B cell (primary cell): Measurements from ENCODE around the gene TESK2. TPM values are rescaled to one million over a fixed set of nuclear protein-coding genes. Genes with fewer than 3 reads are reported as not detected.

Source experiments
- ATAC-seq: fragments of 200-7000 bp; cut with Tn5 transposase; one replicate; pipeline ENCODE4 v1.10.0; 2021; ENCODE audit warnings: low read depth, mild to moderate bottlenecking, moderate number of reproducible peaks, moderate library complexity
- CTCF ChIA-PET: fragments of 350-600 bp; sonication (Branson Sonifier 250); formaldehyde crosslinking; loops from one replicate; lab custom pipeline; 2021; ENCODE audit warnings: antibody characterized with exemption, inconsistent platforms; lab: Charles Lee
- POLR2A ChIA-PET: fragments of 350-600 bp; sonication (Branson Sonifier 250); formaldehyde crosslinking; loops from one replicate; lab custom pipeline; 2021; ENCODE audit warnings: antibody characterized with exemption; lab: Charles Lee
- DNase-seq: peaks from one replicate; pipeline ENCODE4 v3.0.0; 2013
- H2AFZ ChIP-seq: 2 replicates; pipeline ENCODE4 v1.6.1; 2012; ENCODE audit warnings: mild to moderate bottlenecking, low read depth, low read length; ENCODE audit not compliant: insufficient read depth, poor library complexity, severe bottlenecking
- H3K27ac ChIP-seq, 2 donors: 1 replicate in 1 of 2; 2 replicates in 1 of 2; pipeline ENCODE4 v1.5.1; 2012 to 2013; ENCODE audit warnings: low read length in 2 of 2, mild to moderate bottlenecking in 2 of 2, moderate library complexity in 1 of 2
- H3K27me3 ChIP-seq, 4 experiments: fragments of 200-600 bp in 1 of 4; sonication (generic) in 1 of 4; replicated peaks in 1 of 4; 1 replicate in 2 of 4; 2 replicates in 2 of 4; pipeline versions ENCODE4 v1.6.1 to v1.7.0; 2013 to 2016; ENCODE audit warnings: low read length in 3 of 4, mild to moderate bottlenecking in 2 of 4, mixed read lengths in 1 of 4, moderate library complexity in 1 of 4; ENCODE audit not compliant: insufficient read depth in 4 of 4, control insufficient read depth in 3 of 4; ENCODE audit errors: control extremely low read depth in 1 of 4
- H3K36me3 ChIP-seq, 2 experiments: replicated peaks in 1 of 2; 1 replicate in 1 of 2; 2 replicates in 1 of 2; pipeline versions ENCODE4 v1.6.1 to v1.7.1; 2013; ENCODE audit warnings: low read length in 1 of 2; ENCODE audit not compliant: insufficient read depth in 2 of 2, control insufficient read depth in 1 of 2; ENCODE audit errors: control extremely low read depth in 1 of 2, extremely low read depth in 1 of 2
- H3K4me1 ChIP-seq, 2 donors: fragments of 200-600 bp in 1 of 2; sonication (generic) in 1 of 2; 1 replicate in 1 of 2; 2 replicates in 1 of 2; pipeline versions ENCODE4 v1.5.1 to v1.6.1; 2013 to 2017; ENCODE audit warnings: low read length in 2 of 2; ENCODE audit not compliant: control insufficient read depth in 2 of 2, insufficient read depth in 2 of 2
- H3K4me2 ChIP-seq: replicated peaks from 2 replicates; pipeline ENCODE3; 2012; ENCODE audit warnings: mild to moderate bottlenecking, low read depth, low read length; ENCODE audit not compliant: poor library complexity, severe bottlenecking
- H3K4me3 ChIP-seq, 5 experiments: fragments of 200-600 bp in 1 of 5; sonication (generic) in 1 of 5; 1 replicate in 3 of 5; 2 replicates in 2 of 5; pipeline versions ENCODE4 v1.5.1 to v1.7.0; 2011 to 2016; ENCODE audit warnings: low read length in 4 of 5, mild to moderate bottlenecking in 4 of 5, low read depth in 2 of 5, control low read depth in 1 of 5, moderate library complexity in 1 of 5; ENCODE audit not compliant: insufficient read depth in 1 of 5; ENCODE audit errors: control extremely low read depth in 1 of 5, extremely low read depth in 1 of 5
- H3K79me2 ChIP-seq: fragments of 200-600 bp; sonication (generic); one replicate; pipeline ENCODE4 v1.6.0; 2016; ENCODE audit warnings: low read length; ENCODE audit not compliant: control insufficient read depth, insufficient read depth
- H3K9ac ChIP-seq: fragments of 200-600 bp; sonication (generic); 2 replicates; pipeline ENCODE4 v1.6.1; 2017; ENCODE audit warnings: mild to moderate bottlenecking, low read length, moderate library complexity
- H3K9me3 ChIP-seq, 3 donors: one replicate each; pipeline versions ENCODE4 v1.6.1 to v1.7.1; 2013; ENCODE audit warnings: low read length in 2 of 3; ENCODE audit not compliant: control insufficient read depth in 2 of 3, insufficient read depth in 1 of 3; ENCODE audit errors: control extremely low read depth in 1 of 3
- H4K20me1 ChIP-seq: 2 replicates; pipeline ENCODE4 v1.6.0; 2012; ENCODE audit warnings: mild to moderate bottlenecking, low read length; ENCODE audit not compliant: insufficient read depth, control insufficient read depth, poor library complexity, severe bottlenecking
- H3K27ac Mint-ChIP-seq: one replicate; pipeline ENCODE4 v1.8.0; 2021; ENCODE audit warnings: mixed read lengths
- H3K27me3 Mint-ChIP-seq: one replicate; pipeline ENCODE4 v1.8.0; 2021; ENCODE audit warnings: mixed read lengths
- H3K4me1 Mint-ChIP-seq: one replicate; pipeline ENCODE4 v1.8.0; 2021; ENCODE audit warnings: mixed read lengths
- H3K4me3 Mint-ChIP-seq: one replicate; pipeline ENCODE4 v1.8.0; 2021; ENCODE audit warnings: mixed read lengths
- H3K9me3 Mint-ChIP-seq: one replicate; pipeline ENCODE4 v1.8.0; 2022; ENCODE audit warnings: mixed read lengths; ENCODE audit not compliant: insufficient read depth
- EZH2 ChIP-seq: IDR thresholded peaks from 2 replicates; pipeline ENCODE4 v1.6.1; 2012; ENCODE audit warnings: borderline replicate concordance, low read depth, mild to moderate bottlenecking, moderate library complexity, low read length; ENCODE audit not compliant: insufficient read depth, poor library complexity, severe bottlenecking
- WGBS: methylation state at CpG from one replicate; pipeline ENCODE4 v1.1.5; 2013; ENCODE audit warnings: missing lambda C conversion rate; ENCODE audit not compliant: insufficient coverage; 5-methylcytosine and 5-hydroxymethylcytosine counted together
- intact Hi-C: fragments of 100-400 bp; cut with micrococcal nuclease; formaldehyde crosslinking; loops from one replicate; pipeline ENCODE4 v1.10.0; 2022
- polyA plus RNA-seq: library from polyadenylated mRNA; depleted of rRNA; stranded (reverse); fragments of >200 nt; gene quantifications from 2 replicates; pipeline ENCODE4 v1.2.3, GENCODE V29; 2012
- total RNA-seq, 2 donors: library from RNA; stranded (reverse); fragments of 120-200 nt in 1 of 2; gene quantifications; 1 replicate in 1 of 2; 2 replicates in 1 of 2; pipeline versions ENCODE4 v1.2.3 to v1.2.4, GENCODE V29; 2013 to 2022
- TF ChIP-seq, protein P1 (sequence below): fragments of 200-600 bp; IDR thresholded peaks from one replicate; pipeline ENCODE4 v1.8.0; 2022; ENCODE audit warnings: antibody characterized with exemption, mild to moderate bottlenecking

Gene TESK2
- total and polyA plus RNA-seq, 2 donors (not counting 1 experiment from before 2014, with no cell fraction given) = 21.7 to 27.0 TPM

- H3K9me3 Mint-ChIP-seq = no peaks in the 10 kb centered on the region
- H3K27ac ChIP-seq = no peak overlapping the region
- no peak overlapping the region for H3K9ac ChIP-seq
- no peak overlapping the region for H3K4me3 ChIP-seq
- H3K4me3 Mint-ChIP-seq = no peak overlapping the region
- DNase-seq (no peak), ATAC-seq (no peak)
- H3K27ac Mint-ChIP-seq = no peak overlapping the region
- no peaks in the 10 kb centered on the region for H3K27me3 Mint-ChIP-seq
- H3K9me3 ChIP-seq = no peaks in the 10 kb centered on the region
- ChIA-PET CTCF (interaction anchor here (0.6 to 8.7 kb wide), 3 partner anchors 9 to 61 kb away, joined by 4 to 351 read pairs (median 8); no protein-coding TSS in a partner anchor), POLR2A (no interaction called here)
- no peaks in the 10 kb centered on the region for H3K4me1 ChIP-seq
- peaks cover 6% of the 10 kb centered on the region for H4K20me1 ChIP-seq
- peaks cover 2 to 59% of the 10 kb centered on the region in 2 experiments for H3K36me3 ChIP-seq
- 92% methylated on average over 12 of the region's 15 CpGs for WGBS
- no peak overlapping the region for H3K4me2 ChIP-seq
- no peak overlapping the region for H2AFZ ChIP-seq
- peaks cover 10% of the 10 kb centered on the region for H3K79me2 ChIP-seq
- peaks cover 2% of the 10 kb centered on the region for H3K4me1 Mint-ChIP-seq
- TF ChIP-seq, protein P1, sequence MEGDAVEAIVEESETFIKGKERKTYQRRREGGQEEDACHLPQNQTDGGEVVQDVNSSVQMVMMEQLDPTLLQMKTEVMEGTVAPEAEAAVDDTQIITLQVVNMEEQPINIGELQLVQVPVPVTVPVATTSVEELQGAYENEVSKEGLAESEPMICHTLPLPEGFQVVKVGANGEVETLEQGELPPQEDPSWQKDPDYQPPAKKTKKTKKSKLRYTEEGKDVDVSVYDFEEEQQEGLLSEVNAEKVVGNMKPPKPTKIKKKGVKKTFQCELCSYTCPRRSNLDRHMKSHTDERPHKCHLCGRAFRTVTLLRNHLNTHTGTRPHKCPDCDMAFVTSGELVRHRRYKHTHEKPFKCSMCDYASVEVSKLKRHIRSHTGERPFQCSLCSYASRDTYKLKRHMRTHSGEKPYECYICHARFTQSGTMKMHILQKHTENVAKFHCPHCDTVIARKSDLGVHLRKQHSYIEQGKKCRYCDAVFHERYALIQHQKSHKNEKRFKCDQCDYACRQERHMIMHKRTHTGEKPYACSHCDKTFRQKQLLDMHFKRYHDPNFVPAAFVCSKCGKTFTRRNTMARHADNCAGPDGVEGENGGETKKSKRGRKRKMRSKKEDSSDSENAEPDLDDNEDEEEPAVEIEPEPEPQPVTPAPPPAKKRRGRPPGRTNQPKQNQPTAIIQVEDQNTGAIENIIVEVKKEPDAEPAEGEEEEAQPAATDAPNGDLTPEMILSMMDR = no peak
- intact Hi-C loops = no loop called here
- H3K27me3 ChIP-seq = no peaks in the 10 kb centered on the region
These were observed 17.6 kb upstream of the TESK2 start for GRCh38 chr1:45508295-45509151.

DNA sequence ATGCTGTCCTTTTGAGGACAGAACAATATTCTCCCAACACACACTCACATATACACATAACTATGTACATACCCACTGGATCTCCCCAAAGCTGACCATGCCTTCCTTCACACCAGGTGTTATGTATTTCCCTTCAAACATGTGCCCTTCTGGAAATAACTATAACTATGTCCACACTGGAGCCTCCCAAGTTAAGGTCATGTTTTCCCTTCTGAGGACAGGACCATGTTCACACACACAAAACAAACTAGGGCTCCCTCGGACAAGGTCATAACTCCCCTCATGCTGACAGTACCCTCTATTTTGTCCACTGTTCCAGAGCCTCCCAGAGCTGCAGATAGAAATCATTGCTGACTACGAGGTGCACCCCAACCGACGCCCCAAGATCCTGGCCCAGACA, 16.9 kb upstream of the TESK2 start:
- peaks cover 10% of the 10 kb centered on the region for H3K79me2 ChIP-seq
- no peaks in the 10 kb centered on the region for H3K4me1 ChIP-seq
- TF ChIP-seq, protein P1 = no peak
- no peak for TF ChIP-seq EZH2
- H3K9ac ChIP-seq = no peak overlapping the region
- peak overlapping the region; percentile 69 for H3K27ac Mint-ChIP-seq
- DNase-seq = no peak
- peaks cover 2 to 53% of the 10 kb centered on the region in 2 experiments for H3K36me3 ChIP-seq
- peaks cover 6% of the 10 kb centered on the region for H4K20me1 ChIP-seq
- intact Hi-C loops = no loop called here
- no peak for ATAC-seq
- WGBS = 97% methylated on average over 3 of the region's 4 CpGs
- POLR2A ChIA-PET = interaction anchor here (0.5 kb wide), 1 partner anchor 16 kb away, joined by 5 read pairs; no protein-coding TSS in a partner anchor
- peaks cover 2% of the 10 kb centered on the region for H3K4me1 Mint-ChIP-seq
- no peak overlapping the region for H3K4me3 ChIP-seq
- H3K9me3 Mint-ChIP-seq = no peaks in the 10 kb centered on the region
- no peaks in the 10 kb centered on the region for H3K27me3 ChIP-seq
- no peak overlapping the region for H3K4me2 ChIP-seq
- no peak overlapping the region for H2AFZ ChIP-seq
- no peak overlapping the region for H3K4me3 Mint-ChIP-seq
- H3K27me3 Mint-ChIP-seq = no peaks in the 10 kb centered on the region
- no peaks in the 10 kb centered on the region for H3K9me3 ChIP-seq
- CTCF ChIA-PET = interaction anchor here (1.6 to 8.7 kb wide), 2 partner anchors 10 to 62 kb away, joined by 8 to 351 read pairs; no protein-coding TSS in a partner anchor
- H3K27ac ChIP-seq = no peak overlapping the region
